C4-2B (cell line): ENCODE data around the gene CPNE8.

Source experiments
- CTCF ChIP-seq: fragments of 450-650 bp; conservative IDR thresholded peaks from 2 replicates; pipeline ENCODE4 v1.5.1; 2017; ENCODE audit warnings: mild to moderate bottlenecking
- ZFX ChIP-seq: fragments of 450-650 bp; IDR thresholded peaks from 2 replicates; pipeline ENCODE4 v1.6.1; 2017

- TF ChIP-seq CTCF: peak; percentile 75
- no peak for TF ChIP-seq ZFX
Observed at GRCh38 chr12:38664661-38665269, 240.6 kb downstream of the CPNE8 start.
